Choroid plexus epithelial cell (primary cell): ENCODE data around the gene METTL24.

Source experiments
- DNase-seq: peaks from one replicate; pipeline ENCODE4 v3.0.0-alpha.2; 2010; ENCODE audit warnings: low read depth
- H3K4me3 ChIP-seq: 2 replicates; pipeline ENCODE4 v1.5.1; 2011; ENCODE audit warnings: low read depth, mild to moderate bottlenecking, control low read depth, low read length, moderate library complexity
- CTCF ChIP-seq: conservative IDR thresholded peaks from 2 replicates; pipeline ENCODE4 v1.5.1; 2011; ENCODE audit warnings: low read depth, mild to moderate bottlenecking, control low read depth, inconsistent platforms, low read length, moderate library complexity

The METTL24 gene

GRCh38 chr6:110232450-110232849 lies 125.7 kb downstream of the METTL24 start:
- peak; percentile 18 for DNase-seq
- no peak overlapping the region for H3K4me3 ChIP-seq
- no peak for TF ChIP-seq CTCF

DNA sequence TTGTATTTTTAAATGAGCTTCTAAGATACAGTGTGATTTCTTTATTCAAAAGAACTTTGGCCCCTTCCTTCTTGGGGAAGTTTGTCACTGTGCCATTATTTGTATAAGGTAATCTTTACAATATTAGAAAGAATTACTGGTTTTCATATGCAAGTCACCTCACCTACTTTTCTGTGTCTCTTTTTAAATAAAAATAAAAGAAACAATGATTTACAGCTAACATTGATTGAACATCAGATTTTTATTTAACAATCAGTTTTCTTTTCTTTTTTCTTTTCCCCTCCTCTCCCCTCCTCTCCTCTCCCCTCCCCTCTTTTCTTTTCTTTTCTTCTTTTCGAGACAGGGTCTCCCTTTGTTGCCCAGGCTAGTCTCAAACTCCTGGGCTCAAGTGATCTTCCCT lies 131.9 kb downstream of the METTL24 start:
- no peak for TF ChIP-seq CTCF
- DNase-seq = no peak
- H3K4me3 ChIP-seq = no peak overlapping the region

DNA sequence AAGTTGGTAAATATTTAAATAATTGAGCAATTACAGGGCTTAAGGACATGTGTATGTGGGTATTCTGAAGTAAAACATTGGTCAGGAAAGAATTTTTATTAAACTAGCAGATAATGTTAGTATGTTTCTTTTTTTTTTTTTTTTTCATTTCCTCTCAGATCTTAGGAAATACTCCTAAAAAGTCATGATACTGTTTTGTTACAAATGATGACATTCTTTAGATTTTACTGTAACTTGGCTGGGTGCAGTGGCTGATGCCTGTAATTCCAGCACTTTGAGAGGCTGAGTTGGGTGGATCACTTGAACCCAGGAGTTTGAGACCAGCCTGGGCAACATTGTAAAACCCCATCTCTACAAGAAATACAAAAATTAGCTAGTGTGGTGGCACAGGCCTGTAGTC lies 136.4 kb downstream of the METTL24 start:
- no peak for TF ChIP-seq CTCF
- no peak overlapping the region for H3K4me3 ChIP-seq
- DNase-seq = peak; percentile 12

- H3K4me3 ChIP-seq = no peak overlapping the region
- no peak for TF ChIP-seq CTCF
- peak; percentile 49 for DNase-seq
Observed at GRCh38 chr6:110217266-110217665, 140.9 kb downstream of the METTL24 start.

DNA sequence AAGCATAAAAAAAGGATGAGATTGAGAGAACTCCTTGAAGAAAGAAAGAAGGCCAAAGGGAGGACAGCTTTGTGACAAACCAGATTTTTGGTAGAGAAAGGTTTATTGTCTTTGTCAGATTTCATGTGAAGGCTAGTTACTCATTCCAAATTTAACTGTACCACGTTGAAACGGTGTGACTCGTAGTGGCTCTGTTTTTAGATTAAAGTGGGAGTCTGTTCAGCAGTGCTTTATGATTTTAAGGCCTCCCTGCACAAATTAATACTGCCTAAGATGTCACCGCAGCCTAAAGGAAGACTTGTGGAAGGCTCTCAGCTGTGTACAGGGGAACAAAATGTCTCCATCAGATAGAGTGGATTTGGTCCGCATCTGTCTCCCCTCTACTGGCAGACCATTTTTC lies 142.0 kb downstream of the METTL24 start:
- DNase-seq = no peak
- no peak for TF ChIP-seq CTCF
- no peak overlapping the region for H3K4me3 ChIP-seq

- no peak for TF ChIP-seq CTCF
- DNase-seq = peak; percentile 5
Observed at GRCh38 chr6:110214338-110214737, 143.8 kb downstream of the METTL24 start.

DNA sequence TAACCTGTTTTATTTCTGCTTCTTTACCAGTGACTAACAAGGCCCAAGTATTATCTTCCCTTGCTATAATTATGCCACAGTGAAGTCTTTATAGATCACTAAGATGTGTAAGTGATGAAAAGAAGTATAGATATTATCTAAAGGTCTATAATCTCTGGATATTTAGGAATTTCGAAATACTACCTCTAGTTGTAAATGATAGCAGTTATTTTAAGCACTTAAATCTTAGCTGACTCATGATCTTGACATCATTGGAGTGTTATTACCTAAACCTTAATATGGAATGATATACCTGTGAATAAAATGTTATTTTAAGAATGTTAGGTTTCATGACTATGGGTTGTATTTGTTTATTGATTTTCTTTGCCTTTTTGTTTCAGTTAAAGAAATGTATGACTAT lies 146.4 kb downstream of the METTL24 start:
- H3K4me3 ChIP-seq = no peak overlapping the region
- TF ChIP-seq CTCF = no peak
- DNase-seq = no peak

More at GRCh38 chr6:110214338-110214737, 143.8 kb downstream of the METTL24 start:
- no peak overlapping the region for H3K4me3 ChIP-seq
